Measurements from ENCODE around the gene ATP8A1.

- TF ChIP-seq EZH2 (IDR thresholded peaks at IDR 0.05; ENCODE audit: borderline replicate concordance, low read depth, low read length, severe bottlenecking) (no peak), CTCF (IDR thresholded peaks at IDR 0.05; ENCODE audit: borderline replicate concordance, extremely low read depth, low read length, poor library complexity, severe bottlenecking) (no peak)
These were observed 82.0 kb downstream of the ATP8A1 start for GRCh38 chr4:42574870-42575430.
